ENCODE results near the gene RAB37. TPM values are rescaled to one million over a fixed set of nuclear protein-coding genes. Genes with fewer than 3 reads are reported as not detected.

The RAB37 gene, protein sequence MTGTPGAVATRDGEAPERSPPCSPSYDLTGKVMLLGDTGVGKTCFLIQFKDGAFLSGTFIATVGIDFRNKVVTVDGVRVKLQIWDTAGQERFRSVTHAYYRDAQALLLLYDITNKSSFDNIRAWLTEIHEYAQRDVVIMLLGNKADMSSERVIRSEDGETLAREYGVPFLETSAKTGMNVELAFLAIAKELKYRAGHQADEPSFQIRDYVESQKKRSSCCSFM
- 5.5 and 7.5 TPM in 2 replicates for total RNA-seq

GRCh38 chr17:74736513-74737298 is at the start of gene RAB37:
RAB37 (plus strand) TSS chr17:74737256; CDS start chr17:74737273, 17 bp downstream.
- H3K4me1 Mint-ChIP-seq: peaks cover 51% of the 10 kb centered on the region
- DNase-seq: peak; percentile 85
- intact Hi-C loops (cut with micrococcal nuclease): loop anchor here (1.0 kb wide), 1 partner anchor 79 kb away; no protein-coding TSS in a partner anchor
- H3K27ac Mint-ChIP-seq: peak within 1 kb of the TSS; percentile 80
- H3K36me3 Mint-ChIP-seq (ENCODE audit: low read depth): no peaks in the 10 kb centered on the region
- H3K9me3 Mint-ChIP-seq: no peaks in the 10 kb centered on the region
- peaks cover 10% of the 10 kb centered on the region for H3K27me3 Mint-ChIP-seq
- H3K4me3 Mint-ChIP-seq: peak within 1 kb of the TSS; percentile 89

- peaks cover 7% of the 10 kb centered on the region for H3K9me3 Mint-ChIP-seq
- intact Hi-C loops (cut with micrococcal nuclease): no loop called here
These were observed 49.2 kb upstream of the RAB37 start for GRCh38 chr17:74687886-74688285.

GRCh38 chr17:74690409-74690825 is 46.6 kb upstream of the RAB37 start:
- Mint-ChIP-seq H3K4me1 (peaks cover 14% of the 10 kb centered on the region), H3K27ac (no peak overlapping the region), H3K9me3 (peaks cover 10% of the 10 kb centered on the region), H3K4me3 (no peak overlapping the region), H3K36me3 (ENCODE audit: low read depth) (no peaks in the 10 kb centered on the region), H3K27me3 (peaks cover 20% of the 10 kb centered on the region)
- no peak for DNase-seq
- intact Hi-C loops (cut with micrococcal nuclease): no loop called here

More at GRCh38 chr17:74687886-74688285, 49.2 kb upstream of the RAB37 start:
- Mint-ChIP-seq H3K36me3 (ENCODE audit: low read depth) (no peaks in the 10 kb centered on the region), H3K27ac (no peak overlapping the region), H3K27me3 (peaks cover 18% of the 10 kb centered on the region), H3K4me3 (no peak overlapping the region), H3K4me1 (peaks cover 14% of the 10 kb centered on the region)
- no peak for DNase-seq

GRCh38 chr17:74691151-74691550 is 45.9 kb upstream of the RAB37 start:
- H3K4me3 Mint-ChIP-seq: no peak overlapping the region
- H3K27me3 Mint-ChIP-seq: peaks cover 17% of the 10 kb centered on the region
- H3K4me1 Mint-ChIP-seq: peaks cover 14% of the 10 kb centered on the region
- H3K27ac Mint-ChIP-seq: no peak overlapping the region
- DNase-seq: no peak
- intact Hi-C loops (cut with micrococcal nuclease): no loop called here
- peaks cover 10% of the 10 kb centered on the region for H3K9me3 Mint-ChIP-seq
- no peaks in the 10 kb centered on the region for H3K36me3 Mint-ChIP-seq (ENCODE audit: low read depth)

- Mint-ChIP-seq H3K4me1 (peaks cover 7% of the 10 kb centered on the region), H3K4me3 (no peak overlapping the region), H3K27ac (no peak overlapping the region), H3K36me3 (ENCODE audit: low read depth) (no peaks in the 10 kb centered on the region), H3K9me3 (peaks cover 10% of the 10 kb centered on the region), H3K27me3 (peaks cover 20% of the 10 kb centered on the region)
- intact Hi-C loops (cut with micrococcal nuclease): no loop called here
- no peak for DNase-seq
These were observed 43.0 kb upstream of the RAB37 start for GRCh38 chr17:74694081-74694480.

DNA sequence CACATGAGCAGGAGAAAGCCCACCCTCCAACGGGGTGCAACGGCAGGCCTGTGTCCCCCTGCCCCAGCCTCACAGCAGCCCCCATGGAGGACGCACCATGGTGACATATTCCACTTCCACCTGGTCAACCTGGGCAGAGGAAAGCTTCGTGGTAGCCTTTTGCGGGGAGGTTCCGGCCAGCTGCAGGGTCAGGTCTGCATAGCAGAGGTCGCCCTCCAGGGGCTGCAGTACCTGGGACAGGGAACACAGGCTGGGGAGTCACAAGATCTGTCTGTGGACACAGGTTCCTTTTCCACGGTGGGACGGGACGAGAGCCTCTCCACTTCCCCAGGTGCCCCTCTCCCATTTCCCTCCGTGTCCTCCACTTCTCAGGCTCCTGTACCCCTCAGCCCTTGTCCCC is 41.4 kb upstream of the RAB37 start:
- no peak for DNase-seq
- Mint-ChIP-seq H3K36me3 (ENCODE audit: low read depth) (no peaks in the 10 kb centered on the region), H3K4me3 (no peak overlapping the region), H3K27ac (no peak overlapping the region), H3K4me1 (no peaks in the 10 kb centered on the region), H3K9me3 (peaks cover 10% of the 10 kb centered on the region), H3K27me3 (peaks cover 22% of the 10 kb centered on the region)
- intact Hi-C loops (cut with micrococcal nuclease): no loop called here

- Mint-ChIP-seq H3K27me3 (peaks cover 25% of the 10 kb centered on the region), H3K27ac (no peak overlapping the region), H3K9me3 (peaks cover 5% of the 10 kb centered on the region), H3K36me3 (ENCODE audit: low read depth) (no peaks in the 10 kb centered on the region), H3K4me1 (no peaks in the 10 kb centered on the region), H3K4me3 (no peak overlapping the region)
- no peak for DNase-seq
- intact Hi-C loops (cut with micrococcal nuclease): no loop called here
These were observed 39.5 kb upstream of the RAB37 start for GRCh38 chr17:74697515-74697914.

DNA sequence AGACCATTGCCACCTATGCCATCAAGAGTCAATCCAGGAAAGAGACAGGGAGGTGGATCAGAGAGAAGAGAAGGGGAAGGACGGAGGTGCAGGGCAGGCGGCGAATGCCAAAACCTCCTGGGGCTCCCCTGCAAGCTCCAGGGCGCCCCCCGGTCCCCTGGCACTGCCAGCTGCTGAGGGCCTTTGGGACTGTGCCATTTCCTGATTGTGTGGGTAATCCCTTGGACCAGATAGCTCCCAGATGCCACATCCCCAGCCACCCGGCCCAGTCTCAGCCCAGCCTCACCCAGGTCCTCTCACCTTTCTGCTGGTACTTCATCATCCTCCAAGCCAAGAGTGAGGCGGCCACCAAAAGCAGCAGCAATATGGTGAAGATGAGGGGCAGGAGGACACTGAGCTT is 39.0 kb upstream of the RAB37 start:
- no peak overlapping the region for H3K27ac Mint-ChIP-seq
- intact Hi-C loops (cut with micrococcal nuclease): no loop called here

GRCh38 chr17:74699236-74699635 is 37.8 kb upstream of the RAB37 start:
- Mint-ChIP-seq H3K27ac (no peak overlapping the region), H3K4me1 (no peaks in the 10 kb centered on the region), H3K4me3 (no peak overlapping the region)

More for the DNA sequence above, 39.0 kb upstream of the RAB37 start:
- H3K36me3 Mint-ChIP-seq (ENCODE audit: low read depth): no peaks in the 10 kb centered on the region
- DNase-seq: no peak
- H3K9me3 Mint-ChIP-seq: peaks cover 3% of the 10 kb centered on the region
- H3K4me1 Mint-ChIP-seq: no peaks in the 10 kb centered on the region
- peaks cover 22% of the 10 kb centered on the region for H3K27me3 Mint-ChIP-seq
- H3K4me3 Mint-ChIP-seq: no peak overlapping the region

GRCh38 chr17:74702116-74702871 is 34.8 kb upstream of the RAB37 start:
- no peaks in the 10 kb centered on the region for H3K36me3 Mint-ChIP-seq (ENCODE audit: low read depth)
- H3K9me3 Mint-ChIP-seq: no peaks in the 10 kb centered on the region
- H3K27ac Mint-ChIP-seq: no peak overlapping the region
- H3K4me3 Mint-ChIP-seq: no peak overlapping the region
- intact Hi-C loops (cut with micrococcal nuclease): no loop called here
- no peak for DNase-seq
- peaks cover 23% of the 10 kb centered on the region for H3K27me3 Mint-ChIP-seq
- no peaks in the 10 kb centered on the region for H3K4me1 Mint-ChIP-seq

More at GRCh38 chr17:74699236-74699635, 37.8 kb upstream of the RAB37 start:
- Mint-ChIP-seq H3K27me3 (peaks cover 16% of the 10 kb centered on the region), H3K36me3 (ENCODE audit: low read depth) (no peaks in the 10 kb centered on the region), H3K9me3 (peaks cover 3% of the 10 kb centered on the region)
- intact Hi-C loops (cut with micrococcal nuclease): no loop called here
- DNase-seq: no peak

DNA sequence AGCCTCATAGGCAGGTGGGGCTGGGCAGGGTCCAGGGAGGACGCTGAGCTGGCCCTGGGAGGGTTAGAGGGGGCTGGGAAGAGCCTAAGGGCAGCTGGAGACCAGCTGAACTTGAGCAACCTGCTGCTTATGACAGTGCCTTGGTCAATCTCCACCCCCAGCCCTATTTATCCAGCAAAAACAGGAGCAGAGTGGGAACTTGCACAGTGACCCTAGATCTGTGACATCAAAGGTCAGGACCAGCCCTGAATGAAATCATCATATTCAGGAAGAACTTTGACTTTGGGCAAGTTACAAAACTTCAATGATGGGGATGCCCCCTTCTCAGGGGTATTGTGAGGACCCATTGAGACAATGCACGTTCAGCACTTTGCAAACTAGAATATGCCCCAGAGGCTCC is 33.7 kb upstream of the RAB37 start:
- no peaks in the 10 kb centered on the region for H3K4me1 Mint-ChIP-seq
- intact Hi-C loops (cut with micrococcal nuclease): no loop called here
- peaks cover 19% of the 10 kb centered on the region for H3K27me3 Mint-ChIP-seq
- H3K27ac Mint-ChIP-seq: no peak overlapping the region
- no peaks in the 10 kb centered on the region for H3K9me3 Mint-ChIP-seq
- H3K4me3 Mint-ChIP-seq: no peak overlapping the region
- no peak for DNase-seq
- H3K36me3 Mint-ChIP-seq (ENCODE audit: low read depth): no peaks in the 10 kb centered on the region

DNA sequence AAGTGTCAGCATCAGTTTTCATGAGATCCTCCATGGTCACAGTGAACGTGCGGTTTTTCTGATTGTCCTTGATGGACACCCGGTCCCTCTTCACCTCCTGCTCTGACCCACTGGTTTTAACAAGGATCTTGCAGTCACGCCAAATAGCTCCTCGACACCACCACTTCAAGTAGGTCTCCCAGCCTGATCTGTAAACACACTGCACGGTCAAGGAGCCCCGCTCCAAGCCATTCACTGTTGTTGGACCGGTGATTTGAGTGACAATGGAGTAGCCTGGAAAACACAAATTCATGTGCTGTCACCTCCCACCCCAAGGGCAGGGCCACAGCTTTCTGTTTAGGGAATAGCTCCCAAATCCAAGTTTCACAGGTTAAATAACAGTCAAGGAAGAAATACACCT is 32.5 kb upstream of the RAB37 start:
- H3K4me3 Mint-ChIP-seq: no peak overlapping the region
- no peak overlapping the region for H3K27ac Mint-ChIP-seq
- no peaks in the 10 kb centered on the region for H3K36me3 Mint-ChIP-seq (ENCODE audit: low read depth)
- H3K27me3 Mint-ChIP-seq: peaks cover 19% of the 10 kb centered on the region
- no peak for DNase-seq
- intact Hi-C loops (cut with micrococcal nuclease): no loop called here
- no peaks in the 10 kb centered on the region for H3K4me1 Mint-ChIP-seq
- no peaks in the 10 kb centered on the region for H3K9me3 Mint-ChIP-seq

DNA sequence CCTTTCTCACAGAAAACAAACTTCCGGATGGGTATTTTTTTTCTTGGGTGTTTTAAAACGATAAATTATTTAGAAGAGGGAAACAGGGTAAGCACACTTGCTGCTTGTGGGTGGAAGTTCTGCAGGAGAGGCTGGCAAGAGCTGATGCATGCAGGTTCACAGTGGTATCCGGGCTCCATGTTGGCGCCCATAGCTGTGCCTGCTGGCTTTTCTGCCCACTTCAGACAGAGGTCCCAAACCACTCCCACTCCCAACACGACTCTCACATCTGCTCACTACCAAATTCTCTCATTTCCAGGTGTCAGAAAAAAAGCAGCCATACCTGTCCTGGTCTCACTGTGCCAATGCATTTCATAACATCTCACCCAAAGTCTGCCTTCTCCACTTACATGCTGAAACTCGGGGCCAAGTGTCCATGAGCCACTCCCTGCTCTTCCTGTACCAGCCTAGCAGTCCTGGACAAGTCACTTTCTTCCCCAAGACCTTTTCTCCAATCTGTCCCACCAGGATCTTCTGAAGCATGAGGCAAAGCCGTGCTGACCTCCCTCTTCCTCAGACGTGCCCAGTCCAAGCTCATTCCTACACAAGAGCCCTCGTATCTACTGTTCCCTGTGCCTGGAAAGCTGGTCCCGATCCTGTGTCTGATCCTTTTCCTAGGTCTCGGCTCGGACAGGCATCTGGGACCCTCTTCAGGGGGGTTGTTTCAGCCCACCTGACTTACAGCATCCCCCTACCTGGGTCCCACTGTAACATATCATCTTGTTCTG is 25.8 kb upstream of the RAB37 start:
- H3K36me3 Mint-ChIP-seq (ENCODE audit: low read depth): no peaks in the 10 kb centered on the region
- intact Hi-C loops (cut with micrococcal nuclease): no loop called here
- no peak for DNase-seq
- H3K4me3 Mint-ChIP-seq: no peak overlapping the region
- H3K4me1 Mint-ChIP-seq: peaks cover 6% of the 10 kb centered on the region
- H3K9me3 Mint-ChIP-seq: no peaks in the 10 kb centered on the region
- no peak overlapping the region for H3K27ac Mint-ChIP-seq
- H3K27me3 Mint-ChIP-seq: peaks cover 33% of the 10 kb centered on the region

Measured in activated CD4-positive, alpha-beta T cell treated with anti-CD3 and anti-CD28 coated beads, Interleukin-2, amount 10 ng/mL, durations not matched to agents 24 days and 14 days (primary cell).